Measurements from ENCODE around the gene CAPN13.

CAPN13 gene

GRCh38 chr2:30681022-30681421 is 126.2 kb downstream of the CAPN13 start:
- no peak for DNase-seq

- DNase-seq: no peak
Measured at GRCh38 chr2:30680121-30680520, 127.1 kb downstream of the CAPN13 start.

- no peak for DNase-seq
Measured at GRCh38 chr2:30679426-30680088, 127.7 kb downstream of the CAPN13 start.

- no peak for DNase-seq
Measured at GRCh38 chr2:30678410-30679137, 128.7 kb downstream of the CAPN13 start.

- DNase-seq: no peak
Measured at GRCh38 chr2:30677861-30678385, 129.3 kb downstream of the CAPN13 start.

GRCh38 chr2:30677231-30677630 is 130.0 kb downstream of the CAPN13 start:
- no peak for DNase-seq

- no peak for DNase-seq
Measured at GRCh38 chr2:30675758-30676157, 131.5 kb downstream of the CAPN13 start.

- no peak for DNase-seq
Measured at GRCh38 chr2:30673127-30673526, 134.1 kb downstream of the CAPN13 start.

Data from right kidney (tissue), 1 donor.